Astrocyte of the spinal cord (primary cell): Measurements from ENCODE around the gene KRTAP10-5.
"Not testable (repeated sequence)": the region's sequence is repeated elsewhere in the genome, so short reads cannot be mapped to it uniquely, and the experiment has no call there.

Source experiments
- DNase-seq: peaks from one replicate; pipeline ENCODE4 v3.0.0; 2011; ENCODE audit warnings: low read depth, low spot score
- H3K4me3 ChIP-seq: 2 replicates; pipeline ENCODE4 v1.5.1; 2011; ENCODE audit warnings: low read depth, mild to moderate bottlenecking, low read length, moderate library complexity
- CTCF ChIP-seq: IDR thresholded peaks from 2 replicates; pipeline ENCODE4 v1.5.1; 2012; ENCODE audit warnings: low read depth, mild to moderate bottlenecking, low read length, inconsistent platforms
- in situ Hi-C: cut with HindIII; loops from 2 replicates; pipeline ENCODE4 v1.10.0; 2017; ENCODE audit warnings: low sequenced_read_pairs

KRTAP10-5 gene

GRCh38 chr21:44601596-44602462, 21.4 kb upstream of the KRTAP10-5 start:
- no peak overlapping the region for H3K4me3 ChIP-seq
- TF ChIP-seq CTCF, result no peak
- in situ Hi-C loops, result no loop called here
- no peak for DNase-seq

- DNase-seq, in situ Hi-C loops, H3K4me3 ChIP-seq: not testable (repeated sequence)
These were observed 20.7 kb upstream of the KRTAP10-5 start for GRCh38 chr21:44601091-44601490.

- DNase-seq, H3K4me3 ChIP-seq, in situ Hi-C loops: not testable (repeated sequence)
These were observed 19.9 kb upstream of the KRTAP10-5 start, which contains the start of gene KRTAP10-7 for GRCh38 chr21:44600118-44600978. Gene KRTAP10-7, plus strand, starts transcription at chr21:44600597. Its CDS starts 25 bp downstream, at chr21:44600622.

GRCh38 chr21:44599264-44600029, 19.0 kb upstream of the KRTAP10-5 start:
- in situ Hi-C loops, result no loop called here
- DNase-seq, result no peak
- no peak overlapping the region for H3K4me3 ChIP-seq
- no peak for TF ChIP-seq CTCF

- H3K4me3 ChIP-seq, result no peak overlapping the region
- DNase-seq, result no peak
- in situ Hi-C loops, result no loop called here
- no peak for TF ChIP-seq CTCF
These were observed 17.7 kb upstream of the KRTAP10-5 start for GRCh38 chr21:44598061-44598460.

GRCh38 chr21:44596068-44596725, 15.8 kb upstream of the KRTAP10-5 start:
- TF ChIP-seq CTCF, result no peak
- H3K4me3 ChIP-seq, result no peak overlapping the region
- DNase-seq, result no peak
- in situ Hi-C loops, result no loop called here

GRCh38 chr21:44595524-44595923, 15.1 kb upstream of the KRTAP10-5 start:
- no peak for DNase-seq
- no peak for TF ChIP-seq CTCF

More at GRCh38 chr21:44595524-44595923, 15.1 kb upstream of the KRTAP10-5 start:
- in situ Hi-C loops, result no loop called here
- no peak overlapping the region for H3K4me3 ChIP-seq
